Measurements from ENCODE around the gene ENO4.

The ENO4 gene

GRCh38 chr10:116910910-116911309 lies 61.6 kb downstream of the ENO4 start:
- no peak for DNase-seq (ENCODE audit: low read depth in 2 of 2, low spot score in 1 of 2)

GRCh38 chr10:116912162-116912561 lies 62.9 kb downstream of the ENO4 start:
- no peak for DNase-seq (ENCODE audit: low read depth in 2 of 2, low spot score in 1 of 2)

- no peak for DNase-seq (ENCODE audit: low read depth in 2 of 2, low spot score in 1 of 2)
These were observed 64.4 kb downstream of the ENO4 start for GRCh38 chr10:116913695-116914094.

GRCh38 chr10:116915340-116915739 lies 66.0 kb downstream of the ENO4 start:
- no peak for DNase-seq (ENCODE audit: low read depth in 2 of 2, low spot score in 1 of 2)

GRCh38 chr10:116917481-116917880 lies 68.2 kb downstream of the ENO4 start:
- no peak for DNase-seq (ENCODE audit: low read depth in 2 of 2, low spot score in 1 of 2)

GRCh38 chr10:116918583-116918982 lies 69.3 kb downstream of the ENO4 start:
- no peak for DNase-seq (ENCODE audit: low read depth in 2 of 2, low spot score in 1 of 2)

GRCh38 chr10:116919164-116919563 lies 69.9 kb downstream of the ENO4 start:
- no peak for DNase-seq (ENCODE audit: low read depth in 2 of 2, low spot score in 1 of 2)

GRCh38 chr10:116919706-116920105 lies 70.4 kb downstream of the ENO4 start:
- no peak for DNase-seq (ENCODE audit: low read depth in 2 of 2, low spot score in 1 of 2)

GRCh38 chr10:116925056-116925455 lies 75.8 kb downstream of the ENO4 start:
- no peak for DNase-seq (ENCODE audit: low read depth in 2 of 2, low spot score in 1 of 2)

- no peak for DNase-seq (ENCODE audit: low read depth in 2 of 2, low spot score in 1 of 2)
These were observed 77.1 kb downstream of the ENO4 start for GRCh38 chr10:116926426-116926825.

- DNase-seq (ENCODE audit: low read depth in 2 of 2, low spot score in 1 of 2) = no peak
These were observed 82.5 kb downstream of the ENO4 start for GRCh38 chr10:116931806-116932205.

All from stimulated activated CD8-positive, alpha-beta memory T cell treated with anti-CD3 and anti-CD28 coated beads, Interleukin-4, amount 100 ng/mL, for 1 hour (primary cell).